SH-SY5Y (cell line): ENCODE data around the gene NDUFS8.

Experiments
- GATA2 ChIP-seq: IDR thresholded peaks from 2 replicates; pipeline ENCODE4 v1.6.1; 2011; ENCODE audit warnings: mild to moderate bottlenecking, low read depth, low read length
- GATA3 ChIP-seq: IDR thresholded peaks from 2 replicates; pipeline ENCODE4 v1.6.1; 2011; ENCODE audit warnings: low read depth, mild to moderate bottlenecking, low read length, moderate library complexity

DNA sequence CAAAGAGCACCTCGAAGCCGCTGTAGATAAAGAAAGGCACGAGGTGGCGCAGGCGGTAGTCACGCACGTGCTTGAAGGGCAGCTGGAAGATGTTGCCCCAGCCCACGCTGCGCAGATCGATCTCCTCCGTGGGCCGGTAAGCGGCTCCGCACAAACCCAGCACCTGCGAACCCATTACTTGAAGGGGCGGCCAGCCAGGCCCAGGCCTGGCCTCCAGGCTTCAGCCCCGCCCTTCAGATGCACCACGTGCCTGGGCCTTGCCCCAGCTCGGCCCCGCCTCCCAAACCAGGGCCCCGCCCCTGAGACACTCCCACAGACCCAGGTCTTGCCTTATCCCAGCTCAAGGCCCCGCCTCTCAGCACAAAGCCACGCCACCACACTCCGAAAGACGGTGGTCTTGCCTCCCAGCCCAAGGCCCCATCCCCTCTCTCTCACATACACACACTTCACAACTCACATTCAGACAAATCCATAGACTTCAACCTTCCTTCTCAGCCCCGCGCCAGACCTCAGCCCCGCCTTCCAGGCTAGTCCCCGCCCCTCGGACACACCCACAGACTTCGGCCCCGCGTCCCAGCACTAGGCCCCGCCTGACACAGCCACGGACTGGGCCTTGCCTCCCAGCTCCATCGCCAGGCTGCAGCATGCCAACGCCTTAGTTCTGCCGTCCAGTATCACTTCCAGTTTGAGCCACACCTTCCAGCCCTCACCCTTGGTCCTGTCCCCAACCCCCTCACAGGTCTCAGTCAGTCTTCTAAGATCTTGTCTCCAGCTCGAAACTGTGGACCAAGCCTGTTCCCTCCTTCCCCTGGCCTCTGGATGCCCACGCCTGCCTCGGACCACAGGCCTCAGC is 33.6 kb upstream of the NDUFS8 start:
- TF ChIP-seq GATA3 = no peak
- TF ChIP-seq GATA2 = no peak
